ENCODE measurements around the gene DLG2.
A peak's percentile ranks its signal among the peaks of the same experiment; 100 is the strongest.

Gene DLG2

GRCh38 chr11:83522911-83523310, 2104.2 kb downstream of the DLG2 start:
- no peak for DNase-seq (ENCODE audit: low read depth)
- H3K4me3 ChIP-seq (ENCODE audit: low read length) = no peak overlapping the region
- TF ChIP-seq CTCF (IDR thresholded peaks at IDR 0.05; ENCODE audit: insufficient read depth, low read depth, low read length, missing control alignments) = no peak

DNA sequence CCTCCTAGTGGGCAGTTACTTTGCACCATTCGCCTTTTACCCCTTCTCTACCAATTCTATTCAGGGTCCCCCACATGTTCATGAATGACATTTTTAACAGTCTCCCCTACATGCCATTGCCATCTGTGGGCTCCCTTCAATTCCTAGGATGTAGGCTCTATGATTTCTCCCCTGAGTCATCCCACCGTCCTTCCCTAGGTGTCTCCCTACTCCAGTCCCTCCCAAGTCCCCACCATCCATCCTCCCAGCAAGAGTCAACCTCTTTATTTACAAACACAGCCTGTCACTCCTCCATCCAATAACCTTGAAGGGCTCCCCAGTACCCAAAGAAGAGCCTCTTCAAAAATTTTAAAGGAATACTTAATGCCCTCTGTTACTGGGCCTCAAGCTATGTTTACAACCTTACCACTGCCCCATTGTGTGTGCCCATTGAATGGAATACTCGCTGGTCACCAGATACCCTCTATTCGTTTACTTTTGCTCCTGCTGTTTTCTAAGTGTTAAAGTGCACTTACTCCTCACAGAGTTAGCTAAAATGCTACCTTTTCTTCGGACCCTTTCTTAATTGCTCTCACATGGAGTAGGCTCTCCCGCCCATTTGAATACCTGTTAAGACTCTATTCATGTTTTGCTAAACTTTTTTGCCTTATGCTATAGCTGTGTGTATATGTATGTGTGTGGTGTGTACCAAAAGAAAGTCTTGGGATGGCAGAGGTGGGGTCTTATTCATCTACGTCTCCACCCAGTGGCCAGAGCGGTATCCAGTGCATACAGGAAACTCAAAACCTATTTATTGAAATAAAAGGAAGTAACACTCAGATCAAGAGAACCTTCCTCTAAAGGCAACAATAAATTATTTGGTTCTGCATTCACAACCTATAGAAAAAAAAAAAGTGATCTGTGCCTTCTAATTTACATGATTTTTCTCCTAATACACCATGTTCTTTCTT, 2105.2 kb downstream of the DLG2 start:
- H3K4me3 ChIP-seq (ENCODE audit: low read length) = no peak overlapping the region
- peak; percentile 25 for DNase-seq (ENCODE audit: low read depth)
- TF ChIP-seq CTCF (IDR thresholded peaks at IDR 0.05; ENCODE audit: insufficient read depth, low read depth, low read length, missing control alignments) = peak; percentile 55

DNA sequence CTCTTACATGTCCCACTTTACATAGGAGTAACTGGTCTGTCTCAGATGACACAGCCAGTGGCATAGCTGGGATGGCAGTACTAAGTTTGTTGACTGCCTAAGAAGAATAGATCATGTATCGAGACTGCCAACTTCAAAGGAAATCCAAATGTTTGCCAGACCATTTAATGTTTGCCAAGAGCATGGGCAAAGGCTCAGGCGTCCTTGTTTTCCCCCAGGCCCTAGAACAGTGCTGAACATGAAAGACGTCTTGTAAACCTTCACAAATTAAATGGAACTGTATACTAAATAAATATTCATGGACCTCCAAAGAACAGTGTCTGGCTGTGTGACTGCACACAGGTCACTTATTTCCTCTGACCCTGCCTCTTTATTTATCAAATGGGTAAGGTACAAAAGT, 2106.3 kb downstream of the DLG2 start:
- no peak overlapping the region for H3K4me3 ChIP-seq (ENCODE audit: low read length)
- DNase-seq (ENCODE audit: low read depth) = no peak
- TF ChIP-seq CTCF (IDR thresholded peaks at IDR 0.05; ENCODE audit: insufficient read depth, low read depth, low read length, missing control alignments) = no peak

DNA sequence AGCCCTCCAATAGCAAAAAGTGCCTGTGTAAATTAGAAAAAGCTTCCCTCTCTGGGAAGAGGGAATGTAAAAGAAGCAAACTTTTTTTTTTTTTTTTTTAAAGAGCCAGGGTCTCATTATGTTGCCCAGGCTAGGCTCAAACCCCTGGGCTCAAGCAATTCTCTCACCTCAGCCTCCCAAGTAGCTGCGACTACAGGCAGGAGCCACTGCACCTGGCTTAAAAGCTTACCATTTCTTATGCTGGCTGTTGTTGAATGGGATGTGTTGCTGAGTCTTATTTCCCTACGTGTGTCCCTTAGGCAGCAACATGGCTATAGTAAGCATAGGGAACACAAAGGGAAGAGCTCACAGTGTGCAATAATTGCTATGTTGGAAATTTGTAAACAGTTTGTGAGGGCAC, 2115.5 kb downstream of the DLG2 start:
- DNase-seq (ENCODE audit: low read depth) = no peak
- TF ChIP-seq CTCF (IDR thresholded peaks at IDR 0.05; ENCODE audit: insufficient read depth, low read depth, low read length, missing control alignments) = no peak
- H3K4me3 ChIP-seq (ENCODE audit: low read length) = no peak overlapping the region

DNA sequence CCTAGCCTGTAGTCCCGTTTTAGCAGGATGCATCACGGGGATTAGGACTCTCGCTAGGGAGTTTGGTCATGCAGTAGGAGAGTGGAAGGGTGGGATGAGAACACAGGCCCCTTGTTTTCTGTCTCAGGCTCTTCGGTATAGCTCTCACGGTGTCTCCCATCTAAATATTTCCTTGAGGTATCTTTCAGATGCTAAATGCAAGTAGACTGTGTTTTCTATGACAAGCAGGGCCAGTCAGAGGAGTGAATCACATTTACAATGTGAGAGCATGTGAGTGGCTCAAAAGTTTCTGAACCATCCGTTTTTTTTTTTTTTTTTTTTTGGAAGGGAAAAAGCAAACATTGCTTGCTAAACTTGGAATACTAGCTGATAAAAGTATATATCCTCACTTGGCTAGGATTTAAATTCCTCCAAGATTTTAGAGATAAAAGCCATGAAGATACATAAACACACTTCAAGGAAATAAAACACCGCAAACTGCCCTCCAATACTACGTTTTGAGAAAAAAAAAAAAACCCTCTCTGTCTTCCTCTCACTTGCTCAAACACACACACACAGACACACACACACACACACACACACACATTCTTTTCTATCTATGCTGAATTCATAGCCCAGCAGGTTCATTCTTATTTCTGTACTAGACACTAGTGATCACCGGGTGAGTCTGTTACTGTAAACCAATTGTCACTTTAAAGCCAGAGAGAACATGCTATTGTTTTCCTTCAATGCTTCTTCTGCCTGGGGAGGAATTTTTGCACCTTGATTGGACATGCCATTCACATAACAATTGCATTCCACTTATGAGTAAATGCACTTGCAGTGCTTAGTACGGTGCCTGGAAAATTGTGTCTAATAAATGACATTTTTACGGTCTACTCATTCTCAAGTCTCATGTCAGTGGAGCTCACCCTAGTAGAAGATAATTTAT, 2116.3 kb downstream of the DLG2 start:
- no peak for DNase-seq (ENCODE audit: low read depth)
- no peak overlapping the region for H3K4me3 ChIP-seq (ENCODE audit: low read length)
- TF ChIP-seq CTCF (IDR thresholded peaks at IDR 0.05; ENCODE audit: insufficient read depth, low read depth, low read length, missing control alignments) = no peak

- H3K4me3 ChIP-seq (ENCODE audit: low read length) = no peak overlapping the region
- DNase-seq (ENCODE audit: low read depth) = no peak
- TF ChIP-seq CTCF (IDR thresholded peaks at IDR 0.05; ENCODE audit: insufficient read depth, low read depth, low read length, missing control alignments) = no peak
Observed at GRCh38 chr11:83508804-83509203, 2118.3 kb downstream of the DLG2 start.

Data from epithelial cell of esophagus (primary cell).